GM12865 (cell line): ENCODE measurements around the gene GOLPH3L.

ENCODE experiments used
- DNase-seq: peaks from one replicate; pipeline ENCODE4 v3.0.0; 2010; ENCODE audit warnings: low read depth
- H3K4me3 ChIP-seq: 2 replicates; pipeline ENCODE4 v1.5.1; 2011; ENCODE audit warnings: mild to moderate bottlenecking, low read depth, low read length, control low read depth
- CTCF ChIP-seq: IDR thresholded peaks from 2 replicates; pipeline ENCODE4 v1.5.1; 2011; ENCODE audit warnings: low read length, control low read depth, low read depth, inconsistent platforms; ENCODE audit not compliant: insufficient read depth; ENCODE audit errors: missing control alignments

GOLPH3L gene

GRCh38 chr1:150692720-150693119 is 4.2 kb downstream of the GOLPH3L start:
- no peak overlapping the region for H3K4me3 ChIP-seq
- no peak for TF ChIP-seq CTCF
- DNase-seq: no peak

- no peak for DNase-seq
- H3K4me3 ChIP-seq: no peak overlapping the region
- no peak for TF ChIP-seq CTCF
Observed at GRCh38 chr1:150688763-150689162, 8.2 kb downstream of the GOLPH3L start.

GRCh38 chr1:150686275-150686674 is 10.7 kb downstream of the GOLPH3L start:
- no peak for TF ChIP-seq CTCF
- no peak for DNase-seq

GRCh38 chr1:150683914-150684313 is 13.0 kb downstream of the GOLPH3L start:
- no peak overlapping the region for H3K4me3 ChIP-seq
- TF ChIP-seq CTCF: no peak
- peak; percentile 53 for DNase-seq

More at GRCh38 chr1:150686275-150686674, 10.7 kb downstream of the GOLPH3L start:
- no peak overlapping the region for H3K4me3 ChIP-seq

GRCh38 chr1:150678988-150679387 is 18.0 kb downstream of the GOLPH3L start:
- no peak overlapping the region for H3K4me3 ChIP-seq
- DNase-seq: no peak
- TF ChIP-seq CTCF: no peak

- no peak for TF ChIP-seq CTCF
- DNase-seq: no peak
- H3K4me3 ChIP-seq: no peak overlapping the region
Observed at GRCh38 chr1:150674881-150675280, 22.1 kb downstream of the GOLPH3L start.

GRCh38 chr1:150663321-150663720 is 33.6 kb downstream of the GOLPH3L start:
- TF ChIP-seq CTCF: no peak
- DNase-seq: no peak

More at GRCh38 chr1:150663321-150663720, 33.6 kb downstream of the GOLPH3L start:
- H3K4me3 ChIP-seq: no peak overlapping the region
